Thyroid gland (tissue), 4 donors: ENCODE data around the gene P4HA2. TPM values are rescaled to one million over a fixed set of nuclear protein-coding genes. Genes with fewer than 3 reads are reported as not detected.

Source experiments
- DNase-seq, 2 donors: peaks; one replicate each; pipeline ENCODE4 v3.0.0-alpha.2; 2019
- H3K27ac ChIP-seq, 3 donors: fragments of 200-600 bp; sonication (generic); 1 replicate in 2 of 3; 2 replicates in 1 of 3; pipeline ENCODE4 v1.5.1; 2016 to 2019; ENCODE audit warnings: mild to moderate bottlenecking in 1 of 3, moderate library complexity in 1 of 3
- H3K27me3 ChIP-seq: fragments of 200-600 bp; sonication (generic); one replicate; pipeline ENCODE4 v1.5.1; 2019
- H3K36me3 ChIP-seq, 2 donors: fragments of 200-600 bp; sonication (generic); one replicate each; pipeline ENCODE4 v1.5.1; 2016 to 2019
- H3K4me1 ChIP-seq, 2 donors: fragments of 200-600 bp; sonication (generic); one replicate each; pipeline ENCODE4 v1.5.1; 2017 to 2019
- H3K4me3 ChIP-seq, 3 donors: fragments of 200-600 bp; sonication (generic); replicated peaks in 1 of 3; 1 replicate in 2 of 3; 2 replicates in 1 of 3; pipeline ENCODE4 v1.5.1; 2016; ENCODE audit warnings: mild to moderate bottlenecking in 1 of 3
- H3K9me3 ChIP-seq: fragments of 200-600 bp; sonication (generic); one replicate; pipeline ENCODE4 v1.5.1; 2017
- POLR2A ChIP-seq, 2 donors: fragments of 450-650 bp; IDR thresholded peaks; one replicate each; pipeline ENCODE4 v1.6.1; 2017; ENCODE audit warnings: antibody characterized with exemption in 2 of 2, mild to moderate bottlenecking in 2 of 2, moderate library complexity in 1 of 2
- WGBS, 2 donors: methylation state at CpG; one replicate each; pipeline ENCODE4 v1.1.5; 2017; 5-methylcytosine and 5-hydroxymethylcytosine counted together
- intact Hi-C: fragments of 100-400 bp; cut with DNase I; formaldehyde crosslinking; loops from one replicate; pipeline ENCODE4 v1.15.1; 2023
- total RNA-seq, 4 donors: library from RNA; depleted of rRNA; stranded (reverse); fragments of >200 nt; gene quantifications; one replicate each; pipeline ENCODE4 v1.2.3, GENCODE V29; 2016
- TF ChIP-seq, protein P1 (sequence below), 6 experiments: fragments of 200-600 bp in 3 of 6; fragments of 450-650 bp in 3 of 6; sonication (generic) in 3 of 6; IDR thresholded peaks; one replicate each; pipeline ENCODE4 v1.5.1; 2016 to 2019; ENCODE audit warnings: antibody characterized with exemption in 6 of 6, mild to moderate bottlenecking in 2 of 6, inconsistent platforms in 1 of 6, moderate library complexity in 1 of 6

The P4HA2 gene
- total RNA-seq, 4 donors from 2014 or later, result 21.3 to 32.0 (median 29.6) TPM

DNA sequence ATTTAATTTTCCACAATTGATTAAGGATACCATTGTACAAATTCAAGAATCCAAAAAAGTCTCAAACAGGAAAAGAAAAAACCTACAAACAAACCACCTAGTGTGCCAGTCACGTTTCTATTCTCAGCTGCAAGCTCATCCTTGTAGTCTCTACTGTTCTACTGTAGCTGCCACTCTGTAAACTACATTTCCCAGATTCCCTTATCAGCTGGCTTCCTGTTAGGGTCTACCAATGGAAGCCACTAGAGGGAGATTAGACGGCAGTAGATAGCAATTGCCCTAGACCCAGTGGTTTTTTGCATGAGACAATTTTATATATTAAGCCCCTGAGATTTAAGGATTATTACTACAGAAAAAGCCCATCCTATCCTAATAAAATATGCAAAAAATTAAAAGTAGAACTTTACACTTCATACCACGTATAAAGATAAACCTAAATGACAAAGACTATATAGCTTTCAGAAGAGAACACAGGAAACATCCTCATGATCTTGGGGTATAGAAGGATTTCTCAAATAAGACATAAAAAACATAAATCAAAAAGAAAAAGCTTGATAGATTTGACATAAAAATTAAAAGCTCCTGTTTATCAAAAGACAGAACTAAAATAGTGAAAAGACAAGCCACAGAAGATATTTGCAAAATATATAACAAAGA lies 37.4 kb downstream of the P4HA2 start:
- H3K9me3 ChIP-seq, result no peaks in the 10 kb centered on the region
- peaks cover 0 to 7% of the 10 kb centered on the region in 2 donors for H3K36me3 ChIP-seq
- no peaks in the 10 kb centered on the region for H3K27me3 ChIP-seq
- intact Hi-C loops, result no loop called here
- no peak for DNase-seq
- 8 to 12% methylated on average over 3 of the region's 3 CpGs for WGBS, 2 donors
- TF ChIP-seq, protein P1, sequence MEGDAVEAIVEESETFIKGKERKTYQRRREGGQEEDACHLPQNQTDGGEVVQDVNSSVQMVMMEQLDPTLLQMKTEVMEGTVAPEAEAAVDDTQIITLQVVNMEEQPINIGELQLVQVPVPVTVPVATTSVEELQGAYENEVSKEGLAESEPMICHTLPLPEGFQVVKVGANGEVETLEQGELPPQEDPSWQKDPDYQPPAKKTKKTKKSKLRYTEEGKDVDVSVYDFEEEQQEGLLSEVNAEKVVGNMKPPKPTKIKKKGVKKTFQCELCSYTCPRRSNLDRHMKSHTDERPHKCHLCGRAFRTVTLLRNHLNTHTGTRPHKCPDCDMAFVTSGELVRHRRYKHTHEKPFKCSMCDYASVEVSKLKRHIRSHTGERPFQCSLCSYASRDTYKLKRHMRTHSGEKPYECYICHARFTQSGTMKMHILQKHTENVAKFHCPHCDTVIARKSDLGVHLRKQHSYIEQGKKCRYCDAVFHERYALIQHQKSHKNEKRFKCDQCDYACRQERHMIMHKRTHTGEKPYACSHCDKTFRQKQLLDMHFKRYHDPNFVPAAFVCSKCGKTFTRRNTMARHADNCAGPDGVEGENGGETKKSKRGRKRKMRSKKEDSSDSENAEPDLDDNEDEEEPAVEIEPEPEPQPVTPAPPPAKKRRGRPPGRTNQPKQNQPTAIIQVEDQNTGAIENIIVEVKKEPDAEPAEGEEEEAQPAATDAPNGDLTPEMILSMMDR (IDR thresholded peaks at IDR 0.05), result peak; percentile 21 to 70 (median 51)
- TF ChIP-seq POLR2A (IDR thresholded peaks at IDR 0.05), result no peak
- H3K4me3 ChIP-seq, result no peak overlapping the region
- no peak overlapping the region for H3K27ac ChIP-seq
- H3K4me1 ChIP-seq, result no peaks in the 10 kb centered on the region

DNA sequence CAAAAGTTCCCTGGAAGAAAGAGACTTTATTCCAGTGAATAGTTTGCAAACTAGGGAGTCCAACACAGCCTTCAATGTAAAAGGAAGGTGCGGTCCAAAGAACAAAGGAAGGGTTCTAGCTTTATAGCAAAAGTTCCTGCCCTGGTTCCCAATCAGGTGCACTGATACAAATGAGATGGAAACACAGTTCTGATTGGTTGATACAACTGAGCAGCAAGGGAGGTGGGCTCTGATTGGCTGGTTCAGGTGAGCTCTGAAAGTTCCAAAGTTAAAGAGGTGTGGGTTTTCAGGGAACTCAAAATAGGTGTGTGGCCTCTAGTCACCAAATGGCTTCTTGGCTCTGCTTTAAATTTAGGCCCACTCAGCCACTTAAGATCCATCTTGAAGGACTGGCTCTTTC lies 43.1 kb downstream of the P4HA2 start:
- H3K4me3 ChIP-seq, result no peak overlapping the region
- no peaks in the 10 kb centered on the region for H3K4me1 ChIP-seq
- H3K27ac ChIP-seq, result no peak overlapping the region
- no peak for DNase-seq
- intact Hi-C loops, result no loop called here
- TF ChIP-seq, protein P1 (IDR thresholded peaks at IDR 0.05), result no peak
- no peak for TF ChIP-seq POLR2A (IDR thresholded peaks at IDR 0.05)
- no peaks in the 10 kb centered on the region for H3K36me3 ChIP-seq
- H3K27me3 ChIP-seq, result no peaks in the 10 kb centered on the region
- 94 to 97% methylated on average over 1 of the region's 1 CpG for WGBS, 2 donors
- H3K9me3 ChIP-seq, result no peaks in the 10 kb centered on the region

DNA sequence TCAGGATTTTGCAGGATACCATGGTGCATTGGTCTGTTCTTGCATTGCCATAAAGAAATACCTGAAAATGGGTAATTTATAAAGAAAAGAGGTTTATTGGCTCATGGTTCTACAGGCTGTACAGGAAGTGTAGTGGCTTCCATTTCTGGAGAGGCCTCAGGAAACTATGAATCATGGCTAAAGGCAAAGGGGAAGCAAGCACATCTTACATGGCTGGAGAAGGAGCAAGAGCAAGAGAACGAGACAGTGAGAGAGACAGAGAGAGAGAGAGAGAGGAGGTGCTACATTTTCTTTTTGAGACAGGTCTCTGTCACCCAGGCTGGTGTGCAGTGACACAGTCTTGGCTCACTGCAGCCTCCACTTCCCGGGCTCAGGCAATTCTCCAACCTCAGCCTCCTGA lies 43.9 kb downstream of the P4HA2 start:
- DNase-seq, result no peak
- Histone ChIP-seq H3K27ac (no peak overlapping the region), H3K4me3 (no peak overlapping the region), H3K9me3 (no peaks in the 10 kb centered on the region), H3K27me3 (no peaks in the 10 kb centered on the region), H3K4me1 (no peaks in the 10 kb centered on the region), H3K36me3 (no peaks in the 10 kb centered on the region)
- TF ChIP-seq, protein P1 (IDR thresholded peaks at IDR 0.05), result no peak
- no peak for TF ChIP-seq POLR2A (IDR thresholded peaks at IDR 0.05)
- WGBS, 2 donors, result 83 to 87% methylated on average over 2 of the region's 2 CpGs
- intact Hi-C loops, result no loop called here

DNA sequence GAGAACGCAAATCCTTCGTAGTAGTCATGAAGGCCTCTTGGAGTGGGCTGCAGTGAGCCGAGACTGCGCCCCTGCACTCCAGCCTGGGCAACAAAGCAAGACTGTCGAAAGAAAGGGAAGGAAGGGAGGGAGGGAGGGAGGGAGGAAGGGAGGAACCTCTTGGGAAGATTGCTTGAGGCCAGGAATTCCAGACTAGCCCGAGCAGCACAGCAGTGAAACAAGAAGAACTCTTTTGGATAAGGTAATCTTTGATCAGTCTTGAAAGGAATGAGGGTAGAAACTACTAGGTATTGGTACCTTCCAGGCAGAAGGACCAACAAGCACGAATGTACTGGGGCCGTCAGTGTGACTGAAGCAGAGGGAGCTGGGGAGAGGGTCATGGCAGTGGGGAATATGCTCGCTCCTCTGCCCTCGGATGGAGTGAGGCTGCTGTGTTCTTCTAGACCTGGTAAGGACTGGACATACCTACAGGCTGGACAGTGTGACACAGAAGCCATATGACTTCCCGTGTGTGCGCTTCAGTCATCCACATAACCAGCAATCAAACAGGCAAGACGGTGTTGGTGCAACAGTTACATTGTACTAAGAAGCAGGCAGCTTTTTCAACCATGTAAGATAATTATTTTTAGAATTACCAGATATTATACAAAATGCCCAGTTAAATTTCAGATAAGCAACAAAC lies 45.2 kb downstream of the P4HA2 start:
- DNase-seq, result no peak
- Histone ChIP-seq H3K27ac (no peak overlapping the region), H3K4me3 (no peak overlapping the region), H3K36me3 (no peaks in the 10 kb centered on the region), H3K4me1 (no peaks in the 10 kb centered on the region), H3K9me3 (no peaks in the 10 kb centered on the region), H3K27me3 (no peaks in the 10 kb centered on the region)
- intact Hi-C loops, result no loop called here
- 71 to 72% methylated on average over 13 of the region's 13 CpGs for WGBS, 2 donors
- TF ChIP-seq, protein P1 (IDR thresholded peaks at IDR 0.05), result no peak
- no peak for TF ChIP-seq POLR2A (IDR thresholded peaks at IDR 0.05)

DNA sequence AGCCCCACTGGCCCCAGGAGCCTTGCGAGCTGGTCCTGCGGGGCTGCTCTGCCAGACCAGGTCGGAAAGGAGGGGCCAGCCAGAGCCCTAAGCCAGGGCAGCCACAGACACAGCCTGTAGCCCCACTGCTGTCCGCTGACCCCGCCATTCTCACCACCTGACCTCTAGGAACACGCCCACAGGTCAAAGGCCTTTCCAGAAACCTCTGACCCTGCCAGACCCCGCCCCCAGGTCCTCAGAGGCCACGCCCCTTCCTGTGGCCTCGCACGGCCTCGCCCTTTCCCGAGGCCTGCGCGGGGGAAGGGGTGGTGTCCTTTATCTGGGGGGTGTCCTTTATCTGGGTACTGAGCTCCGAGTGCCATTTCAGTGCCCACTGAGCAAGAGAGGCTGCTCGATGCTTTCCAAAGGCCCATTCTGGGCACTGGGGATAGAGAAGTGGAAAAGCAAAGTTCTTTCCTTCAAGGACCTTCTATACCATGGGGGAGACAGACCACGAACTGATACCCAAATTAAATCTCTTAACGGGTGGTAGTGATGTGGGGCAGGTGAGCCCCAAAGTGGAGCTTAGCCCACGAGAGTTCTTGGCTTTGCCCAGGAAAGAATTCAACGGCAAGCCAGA lies 46.5 kb downstream of the P4HA2 start:
- Histone ChIP-seq H3K27ac (no peak overlapping the region), H3K4me3 (no peak overlapping the region), H3K4me1 (no peaks in the 10 kb centered on the region), H3K9me3 (no peaks in the 10 kb centered on the region), H3K27me3 (no peaks in the 10 kb centered on the region), H3K36me3 (no peaks in the 10 kb centered on the region)
- intact Hi-C loops, result no loop called here
- no peak for DNase-seq
- WGBS, 2 donors, result 78 to 89% methylated on average over 8 to 14 of the region's 20 CpGs
- TF ChIP-seq, protein P1 (IDR thresholded peaks at IDR 0.05), result no peak
- TF ChIP-seq POLR2A (IDR thresholded peaks at IDR 0.05), result no peak
